OCI-LY1 (cell line): ENCODE results near the gene OLFM1.

Source experiments
- H2AFZ ChIP-seq: fragments of 200-600 bp; sonication (generic), shearing (Covaris generic); 2 replicates; pipeline ENCODE4 v1.6.0; 2014; ENCODE audit warnings: antibody characterized with exemption, mild to moderate bottlenecking, low read length
- H3F3A ChIP-seq: fragments of 200-600 bp; sonication (generic), shearing (Covaris generic); 2 replicates; pipeline ENCODE4 v1.6.0; 2014; ENCODE audit warnings: mild to moderate bottlenecking, antibody characterized with exemption, low read length, moderate library complexity; ENCODE audit not compliant: insufficient read depth
- H3K27ac ChIP-seq: fragments of 200-600 bp; sonication (generic); 2 replicates; pipeline ENCODE4 v1.5.1; 2014; ENCODE audit warnings: low read length, mixed run types, mild to moderate bottlenecking, low read depth; ENCODE audit not compliant: poor library complexity, severe bottlenecking
- H3K27me3 ChIP-seq: fragments of 200-600 bp; sonication (generic); 2 replicates; pipeline ENCODE4 v1.6.0; 2014; ENCODE audit warnings: antibody characterized with exemption, mild to moderate bottlenecking, low read length, moderate library complexity; ENCODE audit not compliant: insufficient read depth
- H3K36me3 ChIP-seq: fragments of 200-600 bp; sonication (generic); 2 replicates; pipeline ENCODE4 v1.6.1; 2014; ENCODE audit warnings: mild to moderate bottlenecking, antibody characterized with exemption, low read length, moderate library complexity, mixed read lengths; ENCODE audit not compliant: insufficient read depth
- H3K4me1 ChIP-seq: fragments of 200-600 bp; sonication (generic); 2 replicates; pipeline ENCODE4 v1.5.1; 2014; ENCODE audit warnings: mild to moderate bottlenecking, low read length, moderate library complexity; ENCODE audit not compliant: insufficient read depth, severe bottlenecking
- H3K4me2 ChIP-seq: fragments of 200-600 bp; sonication (generic), shearing (Covaris generic); 2 replicates; pipeline ENCODE4 v1.6.1; 2014; ENCODE audit warnings: low read length
- H3K4me3 ChIP-seq: fragments of 200-600 bp; sonication (generic); 2 replicates; pipeline ENCODE4 v1.5.1; 2014; ENCODE audit warnings: low read length, low read depth, mild to moderate bottlenecking, mixed read lengths; ENCODE audit not compliant: poor library complexity, severe bottlenecking
- H3K79me2 ChIP-seq: fragments of 200-600 bp; shearing (Covaris generic); 2 replicates; pipeline ENCODE4 v1.6.1; 2016; ENCODE audit warnings: mixed run types, low read length, mixed read lengths; ENCODE audit not compliant: insufficient read depth
- H3K9ac ChIP-seq: fragments of 200-600 bp; sonication (generic), shearing (Covaris generic); 2 replicates; pipeline ENCODE4 v1.6.1; 2014; ENCODE audit warnings: mild to moderate bottlenecking, low read length, mixed read lengths
- H3K9me2 ChIP-seq: fragments of 200-600 bp; sonication (generic), shearing (Covaris generic); 2 replicates; pipeline ENCODE4 v1.6.1; 2014; ENCODE audit warnings: low read depth, mild to moderate bottlenecking, low read length, mixed read lengths
- H3K9me3 ChIP-seq: fragments of 200-600 bp; shearing (Covaris generic); 2 replicates; pipeline ENCODE4 v1.6.1; 2014; ENCODE audit warnings: low read length, mixed read lengths
- H4K20me1 ChIP-seq: fragments of 200-600 bp; sonication (generic), shearing (Covaris generic); 2 replicates; pipeline ENCODE4 v1.6.0; 2016; ENCODE audit warnings: mild to moderate bottlenecking, low read length; ENCODE audit not compliant: insufficient read depth
- EZH2 ChIP-seq: fragments of 200-600 bp; sonication (generic), shearing (Covaris generic); IDR thresholded peaks from 2 replicates; pipeline ENCODE4 v1.8.0; 2017; ENCODE audit warnings: borderline replicate concordance, mixed run types, mild to moderate bottlenecking, antibody characterized with exemption, low read length, moderate library complexity, mixed read lengths
- TF ChIP-seq, protein P1 (sequence below): fragments of 200-600 bp; sonication (generic), shearing (Covaris generic); IDR thresholded peaks from 2 replicates; pipeline ENCODE4 v1.5.1; 2017; ENCODE audit warnings: mild to moderate bottlenecking, antibody characterized with exemption, low read length, moderate library complexity, mixed read lengths

Gene OLFM1

DNA sequence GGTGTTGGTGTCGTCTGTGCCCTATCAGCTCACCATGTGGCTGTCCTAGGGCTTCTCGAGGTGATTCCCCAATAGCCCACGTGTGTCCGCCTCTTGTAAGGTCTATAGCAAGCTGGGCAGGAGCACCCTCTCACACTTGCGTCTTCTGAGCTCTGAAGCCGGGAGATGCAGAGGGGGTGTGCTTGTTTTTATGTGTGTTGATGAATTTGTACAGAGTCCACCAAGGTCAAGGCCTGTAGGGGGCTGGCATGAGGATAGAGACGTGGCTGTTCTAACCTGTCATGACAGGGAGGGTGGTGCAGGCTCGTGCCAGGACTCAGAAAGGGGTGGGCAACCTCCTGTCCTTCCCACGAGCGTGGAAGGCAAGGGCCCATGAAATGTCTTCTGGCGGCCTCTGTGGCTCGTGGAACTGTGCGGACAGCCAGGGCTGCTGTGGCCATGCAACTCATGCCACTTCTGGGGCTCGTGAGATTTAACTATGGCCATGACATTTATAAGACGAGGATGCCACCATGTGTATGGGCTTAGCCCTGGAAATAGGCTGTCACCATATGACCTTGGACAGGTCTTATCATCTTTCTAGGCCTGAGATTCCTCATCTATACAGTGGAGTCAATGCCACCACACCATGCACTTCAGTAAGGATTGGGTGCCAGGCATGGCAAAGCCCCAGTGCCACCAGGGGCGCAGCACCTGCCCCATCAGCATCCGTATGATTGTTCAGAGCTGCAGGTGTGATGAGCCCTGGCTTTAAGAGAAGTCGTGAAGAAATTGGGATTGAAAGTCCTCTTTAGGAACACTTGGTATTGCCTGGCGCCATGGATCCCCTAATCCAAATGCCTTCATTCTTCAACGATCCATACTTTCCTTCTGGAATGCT lies 2.3 kb upstream of the OLFM1 start:
- H3K4me2 ChIP-seq, result no peak overlapping the region
- TF ChIP-seq EZH2, result no peak
- TF ChIP-seq, protein P1, sequence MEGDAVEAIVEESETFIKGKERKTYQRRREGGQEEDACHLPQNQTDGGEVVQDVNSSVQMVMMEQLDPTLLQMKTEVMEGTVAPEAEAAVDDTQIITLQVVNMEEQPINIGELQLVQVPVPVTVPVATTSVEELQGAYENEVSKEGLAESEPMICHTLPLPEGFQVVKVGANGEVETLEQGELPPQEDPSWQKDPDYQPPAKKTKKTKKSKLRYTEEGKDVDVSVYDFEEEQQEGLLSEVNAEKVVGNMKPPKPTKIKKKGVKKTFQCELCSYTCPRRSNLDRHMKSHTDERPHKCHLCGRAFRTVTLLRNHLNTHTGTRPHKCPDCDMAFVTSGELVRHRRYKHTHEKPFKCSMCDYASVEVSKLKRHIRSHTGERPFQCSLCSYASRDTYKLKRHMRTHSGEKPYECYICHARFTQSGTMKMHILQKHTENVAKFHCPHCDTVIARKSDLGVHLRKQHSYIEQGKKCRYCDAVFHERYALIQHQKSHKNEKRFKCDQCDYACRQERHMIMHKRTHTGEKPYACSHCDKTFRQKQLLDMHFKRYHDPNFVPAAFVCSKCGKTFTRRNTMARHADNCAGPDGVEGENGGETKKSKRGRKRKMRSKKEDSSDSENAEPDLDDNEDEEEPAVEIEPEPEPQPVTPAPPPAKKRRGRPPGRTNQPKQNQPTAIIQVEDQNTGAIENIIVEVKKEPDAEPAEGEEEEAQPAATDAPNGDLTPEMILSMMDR, result peak; percentile 15
- no peak overlapping the region for H3K4me3 ChIP-seq
- no peaks in the 10 kb centered on the region for H3K9me2 ChIP-seq
- H3K4me1 ChIP-seq, result no peaks in the 10 kb centered on the region
- H3K9ac ChIP-seq, result no peak overlapping the region
- H3K27ac ChIP-seq, result no peak overlapping the region
- no peaks in the 10 kb centered on the region for H3K79me2 ChIP-seq
- no peaks in the 10 kb centered on the region for H3K36me3 ChIP-seq
- H4K20me1 ChIP-seq, result no peaks in the 10 kb centered on the region
- no peak overlapping the region for H2AFZ ChIP-seq
- H3K27me3 ChIP-seq, result peaks cover 8% of the 10 kb centered on the region; the same call in 1 of the 2 replicates
- no peaks in the 10 kb centered on the region for H3F3A ChIP-seq
- no peaks in the 10 kb centered on the region for H3K9me3 ChIP-seq

DNA sequence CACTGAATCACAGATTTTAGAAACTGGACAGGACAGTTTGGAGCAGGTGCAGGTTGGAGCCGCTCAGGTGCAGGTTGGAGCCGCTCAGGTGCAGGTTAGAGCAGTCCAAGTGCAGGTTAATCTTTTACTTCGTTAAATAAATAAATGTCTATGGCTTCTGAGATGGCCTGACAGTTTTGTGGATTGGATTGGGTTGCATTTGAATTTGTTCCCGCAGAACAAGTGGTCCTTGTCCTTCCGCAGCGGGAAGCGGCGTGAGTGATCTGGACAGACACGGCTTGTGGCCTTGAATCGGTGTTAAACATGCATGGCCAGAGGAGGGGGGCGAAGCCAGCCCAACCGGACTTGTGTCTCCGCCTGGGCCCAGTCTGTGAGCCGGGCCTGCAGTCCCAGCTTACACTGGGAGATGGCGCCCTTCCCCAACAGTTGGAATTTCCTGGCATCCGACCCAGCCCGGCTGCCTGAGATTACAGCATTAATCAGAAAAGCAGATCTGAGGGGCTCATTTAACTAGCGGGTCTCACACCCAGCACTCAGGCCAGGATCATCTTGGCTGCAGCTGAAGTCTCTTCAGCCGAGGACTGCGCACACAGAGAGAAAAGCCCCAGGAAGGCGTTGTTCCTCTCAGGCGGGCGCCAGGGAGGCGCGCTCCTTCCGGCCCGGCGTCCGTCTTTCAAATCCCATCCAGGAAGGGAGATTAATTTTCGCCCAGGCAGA lies 1.5 kb upstream of the OLFM1 start:
- Histone ChIP-seq H3K79me2 (no peaks in the 10 kb centered on the region), H3K9me3 (no peaks in the 10 kb centered on the region), H4K20me1 (no peaks in the 10 kb centered on the region), H3K4me1 (no peaks in the 10 kb centered on the region), H3K27ac (no peak overlapping the region), H3K27me3 (peaks cover 8% of the 10 kb centered on the region; the same call in 1 of the 2 replicates), H3F3A (no peaks in the 10 kb centered on the region), H3K9ac (no peak overlapping the region), H3K4me3 (no peak overlapping the region), H2AFZ (no peak overlapping the region), H3K9me2 (no peaks in the 10 kb centered on the region), H3K36me3 (no peaks in the 10 kb centered on the region), H3K4me2 (no peak overlapping the region)
- TF ChIP-seq, protein P1, result peak; percentile 86
- no peak for TF ChIP-seq EZH2

DNA sequence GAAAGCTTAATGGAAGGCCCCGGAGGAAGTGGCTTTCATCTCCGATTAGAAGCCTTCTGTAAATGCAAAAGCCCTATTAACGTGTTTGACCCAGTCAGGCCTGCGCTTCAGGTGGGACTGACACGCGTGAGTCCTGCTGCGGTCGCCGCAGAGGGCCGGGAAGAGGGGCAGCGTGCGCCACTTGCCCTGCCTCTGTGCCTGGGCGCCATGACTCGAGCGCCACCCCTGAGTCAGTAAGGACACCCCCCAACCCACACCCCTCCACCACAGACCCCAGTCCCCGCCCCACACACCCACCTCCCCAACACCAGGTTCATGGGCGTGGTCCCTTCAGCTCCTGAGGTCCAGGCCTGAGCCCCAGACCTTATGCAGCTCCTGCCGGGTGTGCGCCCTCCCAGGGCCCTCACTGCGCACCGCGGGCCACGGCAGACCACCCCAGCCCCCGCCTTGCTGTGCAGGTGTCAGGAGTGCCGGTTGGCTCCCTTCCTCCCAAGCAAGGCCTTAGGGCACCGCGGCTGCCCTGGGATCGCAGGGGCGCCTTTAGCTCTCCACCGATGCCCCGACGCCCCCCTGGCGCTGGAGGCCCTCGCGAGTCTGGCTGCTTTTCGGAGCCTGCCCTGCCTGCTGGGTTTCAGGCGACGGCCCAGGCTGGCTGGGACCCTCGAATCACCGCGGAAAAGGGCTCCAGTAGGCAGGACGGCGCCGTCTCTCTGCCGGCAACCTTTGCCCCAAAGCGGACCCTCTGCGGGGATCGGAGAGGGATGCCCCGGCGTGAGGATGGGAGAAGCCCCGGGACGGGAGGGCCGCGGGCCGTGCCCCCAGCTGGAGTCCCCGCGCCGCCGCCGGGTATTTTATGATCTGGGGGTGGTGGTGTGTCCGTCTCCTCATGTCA lies 625 bp upstream of the OLFM1 start:
- Histone ChIP-seq H3K4me1 (no peaks in the 10 kb centered on the region), H3K9me3 (no peaks in the 10 kb centered on the region), H3K9me2 (no peaks in the 10 kb centered on the region), H3K4me2 (no peak overlapping the region), H3K4me3 (no peak overlapping the region), H3K27me3 (0 out of 2 replicates have a peak, but pooled peaks cover 2% of the 10 kb centered on the region), H3K27ac (no peak overlapping the region), H3K36me3 (no peaks in the 10 kb centered on the region), H3K79me2 (no peaks in the 10 kb centered on the region), H3F3A (no peaks in the 10 kb centered on the region), H3K9ac (no peak overlapping the region), H2AFZ (no peak overlapping the region), H4K20me1 (no peaks in the 10 kb centered on the region)
- TF ChIP-seq, protein P1, result no peak
- TF ChIP-seq EZH2, result no peak
